SK-N-SH treated with all-trans-retinoic acid at 6 μM for 48 hours (cell line): ENCODE results near the gene GOSR2.

ENCODE experiments used
- ARNTL ChIP-seq: fragments of 450-650 bp; formaldehyde crosslinking; IDR thresholded peaks from 2 replicates; pipeline ENCODE4 v1.5.0; 2020; ENCODE audit warnings: low read depth, mild to moderate bottlenecking, moderate library complexity, borderline replicate concordance
- GLIS3 ChIP-seq: fragments of 250-450 bp; sonication (Bioruptor Pico); IDR thresholded peaks from 2 replicates; pipeline ENCODE4 v1.5.0; 2020; ENCODE audit warnings: mild to moderate bottlenecking, moderate library complexity
- OSR1 ChIP-seq: fragments of 250-450 bp; sonication (Bioruptor Pico); IDR thresholded peaks from 2 replicates; pipeline ENCODE4 v1.8.0; 2022; ENCODE audit warnings: moderate library complexity, mild to moderate bottlenecking, inconsistent platforms
- RARB ChIP-seq: fragments of 250-450 bp; sonication (Bioruptor Pico); IDR thresholded peaks from 2 replicates; pipeline ENCODE4 v1.8.0; 2021; ENCODE audit warnings: mild to moderate bottlenecking, moderate library complexity
- SNAI2 ChIP-seq: fragments of 250-450 bp; sonication (Bioruptor Pico); IDR thresholded peaks from 2 replicates; pipeline ENCODE4 v1.5.0; 2020; ENCODE audit warnings: mild to moderate bottlenecking, moderate library complexity
- TCF4 ChIP-seq: fragments of 250-450 bp; sonication (Bioruptor Pico); IDR thresholded peaks from 2 replicates; pipeline ENCODE4 v1.8.0; 2021; ENCODE audit warnings: mild to moderate bottlenecking, moderate library complexity, borderline replicate concordance
- ZFP3 ChIP-seq: fragments of 250-450 bp; sonication (Bioruptor Pico); IDR thresholded peaks from 2 replicates; pipeline ENCODE4 v1.5.0; 2020; ENCODE audit warnings: mild to moderate bottlenecking, moderate library complexity
- ZFP30 ChIP-seq: fragments of 450-650 bp; formaldehyde crosslinking; IDR thresholded peaks from 2 replicates; pipeline ENCODE4 v1.5.0; 2022; ENCODE audit warnings: mild to moderate bottlenecking, moderate library complexity
- ZNF565 ChIP-seq: fragments of 450-650 bp; formaldehyde crosslinking; conservative IDR thresholded peaks from 2 replicates; pipeline ENCODE4 v1.5.0; 2020; ENCODE audit warnings: low read depth, mild to moderate bottlenecking, moderate library complexity
- ZNF70 ChIP-seq: fragments of 450-650 bp; formaldehyde crosslinking; IDR thresholded peaks from 2 replicates; pipeline ENCODE4 v1.5.0; 2020; ENCODE audit warnings: mild to moderate bottlenecking, moderate library complexity
- TF ChIP-seq, protein P1 (sequence below): fragments of 250-450 bp; sonication (Bioruptor Pico); IDR thresholded peaks from 2 replicates; pipeline ENCODE4 v1.5.1; 2020; ENCODE audit warnings: low read depth, mild to moderate bottlenecking, moderate library complexity
- TF ChIP-seq, protein P2 (sequence below): fragments of 250-450 bp; sonication (Bioruptor Pico); IDR thresholded peaks from 2 replicates; pipeline ENCODE4 v1.5.1; 2021; ENCODE audit warnings: mild to moderate bottlenecking, moderate library complexity
- TF ChIP-seq, protein P3 (sequence below): fragments of 250-450 bp; sonication (Bioruptor Pico); IDR thresholded peaks from 2 replicates; pipeline ENCODE4 v1.8.0; 2021; ENCODE audit warnings: low read depth, mild to moderate bottlenecking, moderate library complexity, borderline replicate concordance

DNA sequence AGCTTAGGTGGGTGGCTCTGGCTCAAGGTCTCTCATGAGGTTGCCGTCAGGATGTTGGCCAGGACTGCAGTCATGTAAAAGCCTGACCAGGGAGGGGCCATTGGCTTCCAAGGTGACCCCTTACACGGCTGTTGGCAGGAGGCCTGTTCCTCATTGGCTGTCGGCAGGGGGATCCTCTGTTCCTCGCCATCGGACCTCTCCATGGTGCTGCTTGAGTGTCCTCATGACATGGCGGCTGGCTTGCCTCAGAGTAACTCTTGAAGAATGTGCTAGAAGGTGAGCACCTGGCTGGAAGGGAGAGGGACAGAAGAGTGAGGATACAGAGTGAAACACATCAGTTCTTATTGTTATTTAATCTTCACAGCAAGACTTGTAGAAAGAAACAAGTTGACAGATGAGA is 60.8 kb downstream of the GOSR2 start:
- TF ChIP-seq SNAI2 (CRISPR knock-in tag) (no peak), TCF4 (CRISPR knock-in tag) (no peak), ZNF70 (no peak), ZFP3 (no peak), ZFP30 (CRISPR knock-in tag) (no peak), GLIS3 (CRISPR knock-in tag) (no peak), ZNF565 (CRISPR knock-in tag) (no peak), RARB (CRISPR knock-in tag) (no peak), OSR1 (CRISPR knock-in tag) (no peak), ARNTL (no peak)
- TF ChIP-seq, protein P1, sequence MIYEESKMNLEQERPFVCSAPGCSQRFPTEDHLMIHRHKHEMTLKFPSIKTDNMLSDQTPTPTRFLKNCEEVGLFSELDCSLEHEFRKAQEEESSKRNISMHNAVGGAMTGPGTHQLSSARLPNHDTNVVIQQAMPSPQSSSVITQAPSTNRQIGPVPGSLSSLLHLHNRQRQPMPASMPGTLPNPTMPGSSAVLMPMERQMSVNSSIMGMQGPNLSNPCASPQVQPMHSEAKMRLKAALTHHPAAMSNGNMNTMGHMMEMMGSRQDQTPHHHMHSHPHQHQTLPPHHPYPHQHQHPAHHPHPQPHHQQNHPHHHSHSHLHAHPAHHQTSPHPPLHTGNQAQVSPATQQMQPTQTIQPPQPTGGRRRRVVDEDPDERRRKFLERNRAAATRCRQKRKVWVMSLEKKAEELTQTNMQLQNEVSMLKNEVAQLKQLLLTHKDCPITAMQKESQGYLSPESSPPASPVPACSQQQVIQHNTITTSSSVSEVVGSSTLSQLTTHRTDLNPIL (CRISPR knock-in tag), result no peak
- TF ChIP-seq, protein P2, sequence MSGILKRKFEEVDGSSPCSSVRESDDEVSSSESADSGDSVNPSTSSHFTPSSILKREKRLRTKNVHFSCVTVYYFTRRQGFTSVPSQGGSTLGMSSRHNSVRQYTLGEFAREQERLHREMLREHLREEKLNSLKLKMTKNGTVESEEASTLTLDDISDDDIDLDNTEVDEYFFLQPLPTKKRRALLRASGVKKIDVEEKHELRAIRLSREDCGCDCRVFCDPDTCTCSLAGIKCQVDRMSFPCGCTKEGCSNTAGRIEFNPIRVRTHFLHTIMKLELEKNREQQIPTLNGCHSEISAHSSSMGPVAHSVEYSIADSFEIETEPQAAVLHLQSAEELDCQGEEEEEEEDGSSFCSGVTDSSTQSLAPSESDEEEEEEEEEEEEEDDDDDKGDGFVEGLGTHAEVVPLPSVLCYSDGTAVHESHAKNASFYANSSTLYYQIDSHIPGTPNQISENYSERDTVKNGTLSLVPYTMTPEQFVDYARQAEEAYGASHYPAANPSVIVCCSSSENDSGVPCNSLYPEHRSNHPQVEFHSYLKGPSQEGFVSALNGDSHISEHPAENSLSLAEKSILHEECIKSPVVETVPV (CRISPR knock-in tag), result no peak
- TF ChIP-seq, protein P3, sequence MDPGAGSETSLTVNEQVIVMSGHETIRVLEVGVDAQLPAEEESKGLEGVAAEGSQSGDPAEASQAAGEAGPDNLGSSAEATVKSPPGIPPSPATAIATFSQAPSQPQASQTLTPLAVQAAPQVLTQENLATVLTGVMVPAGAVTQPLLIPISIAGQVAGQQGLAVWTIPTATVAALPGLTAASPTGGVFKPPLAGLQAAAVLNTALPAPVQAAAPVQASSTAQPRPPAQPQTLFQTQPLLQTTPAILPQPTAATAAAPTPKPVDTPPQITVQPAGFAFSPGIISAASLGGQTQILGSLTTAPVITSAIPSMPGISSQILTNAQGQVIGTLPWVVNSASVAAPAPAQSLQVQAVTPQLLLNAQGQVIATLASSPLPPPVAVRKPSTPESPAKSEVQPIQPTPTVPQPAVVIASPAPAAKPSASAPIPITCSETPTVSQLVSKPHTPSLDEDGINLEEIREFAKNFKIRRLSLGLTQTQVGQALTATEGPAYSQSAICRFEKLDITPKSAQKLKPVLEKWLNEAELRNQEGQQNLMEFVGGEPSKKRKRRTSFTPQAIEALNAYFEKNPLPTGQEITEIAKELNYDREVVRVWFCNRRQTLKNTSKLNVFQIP (CRISPR knock-in tag), result no peak
